ENCODE data around the gene WDR49.

WDR49 gene

DNA sequence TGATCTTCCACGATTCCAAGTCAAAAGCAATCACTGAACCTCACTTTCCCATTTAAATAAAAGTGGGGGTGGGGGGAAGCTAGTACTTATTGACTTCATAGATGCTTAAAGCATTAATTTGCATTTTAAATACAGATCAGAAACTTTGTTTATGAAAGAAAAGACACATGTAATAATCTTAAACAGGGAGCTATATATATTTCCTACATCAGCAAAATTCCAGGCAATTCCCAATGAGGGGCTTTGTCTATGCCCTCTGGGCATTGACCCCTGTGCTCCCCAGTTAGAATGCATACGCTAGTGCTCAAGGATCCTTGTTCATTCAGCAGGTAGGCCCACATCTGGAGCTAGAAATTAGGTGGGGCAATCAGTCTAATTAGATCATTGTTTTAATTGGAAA, 199.9 kb downstream of the WDR49 start:
- TF ChIP-seq, protein P1, sequence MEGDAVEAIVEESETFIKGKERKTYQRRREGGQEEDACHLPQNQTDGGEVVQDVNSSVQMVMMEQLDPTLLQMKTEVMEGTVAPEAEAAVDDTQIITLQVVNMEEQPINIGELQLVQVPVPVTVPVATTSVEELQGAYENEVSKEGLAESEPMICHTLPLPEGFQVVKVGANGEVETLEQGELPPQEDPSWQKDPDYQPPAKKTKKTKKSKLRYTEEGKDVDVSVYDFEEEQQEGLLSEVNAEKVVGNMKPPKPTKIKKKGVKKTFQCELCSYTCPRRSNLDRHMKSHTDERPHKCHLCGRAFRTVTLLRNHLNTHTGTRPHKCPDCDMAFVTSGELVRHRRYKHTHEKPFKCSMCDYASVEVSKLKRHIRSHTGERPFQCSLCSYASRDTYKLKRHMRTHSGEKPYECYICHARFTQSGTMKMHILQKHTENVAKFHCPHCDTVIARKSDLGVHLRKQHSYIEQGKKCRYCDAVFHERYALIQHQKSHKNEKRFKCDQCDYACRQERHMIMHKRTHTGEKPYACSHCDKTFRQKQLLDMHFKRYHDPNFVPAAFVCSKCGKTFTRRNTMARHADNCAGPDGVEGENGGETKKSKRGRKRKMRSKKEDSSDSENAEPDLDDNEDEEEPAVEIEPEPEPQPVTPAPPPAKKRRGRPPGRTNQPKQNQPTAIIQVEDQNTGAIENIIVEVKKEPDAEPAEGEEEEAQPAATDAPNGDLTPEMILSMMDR (IDR thresholded peaks at IDR 0.05; ENCODE audit: control insufficient read depth, insufficient read depth, low read depth, low read length, missing control alignments): no peak
- DNase-seq (ENCODE audit: low read depth): no peak
- no peak overlapping the region for H3K4me3 ChIP-seq (ENCODE audit: control insufficient read depth, low read depth, low read length)

DNA sequence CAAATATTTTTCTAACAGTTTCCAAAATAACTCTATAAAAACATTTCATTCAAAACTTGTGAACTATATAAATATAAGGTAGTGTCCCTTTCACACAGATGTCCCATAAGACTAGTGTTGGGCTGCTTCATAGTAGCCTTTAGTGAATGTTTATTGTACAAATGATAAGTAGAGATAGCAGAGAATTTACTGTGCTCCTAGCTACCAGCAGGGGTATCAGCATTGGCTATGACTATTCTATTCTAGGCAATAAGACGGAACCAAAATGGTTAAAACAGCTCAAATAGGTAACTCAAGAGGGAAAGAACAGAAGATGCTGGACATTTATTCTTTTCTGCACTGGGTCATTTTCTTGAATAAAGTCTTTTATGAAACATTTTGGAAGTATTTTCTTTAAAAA, 202.5 kb downstream of the WDR49 start:
- no peak for DNase-seq (ENCODE audit: low read depth)
- H3K4me3 ChIP-seq (ENCODE audit: control insufficient read depth, low read depth, low read length): no peak overlapping the region
- TF ChIP-seq, protein P1 (IDR thresholded peaks at IDR 0.05; ENCODE audit: control insufficient read depth, insufficient read depth, low read depth, low read length, missing control alignments): no peak

DNA sequence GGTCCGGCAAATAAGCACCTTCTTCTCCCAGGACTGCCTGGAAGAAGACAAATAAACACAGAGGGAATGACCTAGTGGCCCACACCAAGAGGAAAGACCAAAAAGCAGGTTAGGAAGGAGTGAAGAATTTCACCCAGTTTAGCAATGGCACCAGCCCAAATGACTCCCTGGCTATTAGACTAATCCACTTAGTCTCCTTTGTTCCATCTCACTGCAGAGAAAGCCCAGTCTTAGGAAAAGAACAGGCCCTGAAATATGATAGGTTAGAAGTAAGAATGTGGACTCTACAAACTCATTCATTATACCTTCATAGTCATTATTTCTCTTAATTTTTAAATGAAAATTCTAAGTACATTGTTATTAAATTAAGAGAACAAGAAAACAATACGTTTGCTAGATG, 203.1 kb downstream of the WDR49 start:
- TF ChIP-seq, protein P1 (IDR thresholded peaks at IDR 0.05; ENCODE audit: control insufficient read depth, insufficient read depth, low read depth, low read length, missing control alignments): no peak
- H3K4me3 ChIP-seq (ENCODE audit: control insufficient read depth, low read depth, low read length): no peak overlapping the region
- no peak for DNase-seq (ENCODE audit: low read depth)

DNA sequence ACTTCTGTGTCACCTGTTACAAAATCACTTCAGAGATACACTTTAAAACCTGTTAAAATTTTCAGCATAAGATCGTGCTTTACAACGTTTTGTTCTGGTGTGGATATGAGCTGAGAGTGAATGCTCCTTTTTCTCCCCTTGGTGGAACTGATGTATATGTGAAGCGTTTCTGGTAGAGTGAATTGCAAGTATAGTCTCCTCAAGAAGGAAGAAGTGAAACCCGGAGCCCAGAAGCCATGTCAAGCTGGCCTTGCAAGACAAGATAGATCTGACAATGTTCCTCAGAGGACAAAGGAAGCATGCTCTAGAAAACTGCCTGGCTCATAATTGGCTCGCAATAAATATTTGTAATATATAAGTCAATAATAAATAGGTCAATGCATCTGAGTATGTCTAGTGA, 203.5 kb downstream of the WDR49 start:
- DNase-seq (ENCODE audit: low read depth): no peak
- TF ChIP-seq, protein P1 (IDR thresholded peaks at IDR 0.05; ENCODE audit: control insufficient read depth, insufficient read depth, low read depth, low read length, missing control alignments): no peak
- H3K4me3 ChIP-seq (ENCODE audit: control insufficient read depth, low read depth, low read length): no peak overlapping the region

DNA sequence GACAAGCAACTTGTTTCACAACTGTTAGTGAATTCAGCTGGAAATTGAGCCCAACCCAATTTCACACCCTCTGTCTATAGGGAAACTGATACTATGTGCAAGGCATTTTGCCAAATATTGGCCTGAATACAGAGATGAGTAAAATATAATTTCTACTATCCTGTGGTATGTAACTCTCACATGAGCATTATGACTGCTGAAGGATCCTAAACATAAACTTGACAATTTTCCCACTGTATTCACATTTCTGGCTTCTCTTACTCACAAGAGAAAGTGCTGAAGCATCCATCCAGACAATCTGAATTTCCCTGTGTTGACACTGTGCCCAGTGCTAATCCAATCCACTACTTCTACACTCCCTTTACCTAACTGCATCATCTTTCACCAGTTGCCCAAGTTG, 208.3 kb downstream of the WDR49 start:
- TF ChIP-seq, protein P1 (IDR thresholded peaks at IDR 0.05; ENCODE audit: control insufficient read depth, insufficient read depth, low read depth, low read length, missing control alignments): no peak
- no peak for DNase-seq (ENCODE audit: low read depth)
- H3K4me3 ChIP-seq (ENCODE audit: control insufficient read depth, low read depth, low read length): no peak overlapping the region

DNA sequence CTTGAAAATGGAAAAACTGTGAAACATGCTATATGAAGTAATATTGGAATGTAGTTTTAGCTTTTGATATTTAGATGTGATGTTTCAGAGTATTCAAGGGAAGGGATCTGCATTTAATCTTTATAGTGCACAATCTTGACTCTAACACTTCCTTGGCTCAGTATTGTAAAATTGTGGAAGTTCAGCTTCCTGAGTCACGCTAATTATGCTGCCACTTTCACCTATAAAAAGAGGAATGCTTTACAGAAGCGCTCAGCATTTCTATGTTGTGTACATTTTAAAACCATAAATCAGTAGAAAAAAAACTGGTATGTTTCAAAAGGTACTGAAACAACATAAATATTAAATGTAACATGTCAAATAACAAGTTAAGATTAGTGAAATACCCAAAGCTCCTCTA, 212.5 kb downstream of the WDR49 start:
- TF ChIP-seq, protein P1 (IDR thresholded peaks at IDR 0.05; ENCODE audit: control insufficient read depth, insufficient read depth, low read depth, low read length, missing control alignments): no peak
- no peak for DNase-seq (ENCODE audit: low read depth)
- H3K4me3 ChIP-seq (ENCODE audit: control insufficient read depth, low read depth, low read length): no peak overlapping the region

Measured in AG09309 (cell line).